ENCODE results near the gene CCDC86. TPM values are rescaled to one million over a fixed set of nuclear protein-coding genes. Genes with fewer than 3 reads are reported as not detected.

CCDC86 gene
- total RNA-seq, 4 donors from 2014 or later: 11.5 to 30.5 (median 17.3) TPM

- TF ChIP-seq, protein P1, sequence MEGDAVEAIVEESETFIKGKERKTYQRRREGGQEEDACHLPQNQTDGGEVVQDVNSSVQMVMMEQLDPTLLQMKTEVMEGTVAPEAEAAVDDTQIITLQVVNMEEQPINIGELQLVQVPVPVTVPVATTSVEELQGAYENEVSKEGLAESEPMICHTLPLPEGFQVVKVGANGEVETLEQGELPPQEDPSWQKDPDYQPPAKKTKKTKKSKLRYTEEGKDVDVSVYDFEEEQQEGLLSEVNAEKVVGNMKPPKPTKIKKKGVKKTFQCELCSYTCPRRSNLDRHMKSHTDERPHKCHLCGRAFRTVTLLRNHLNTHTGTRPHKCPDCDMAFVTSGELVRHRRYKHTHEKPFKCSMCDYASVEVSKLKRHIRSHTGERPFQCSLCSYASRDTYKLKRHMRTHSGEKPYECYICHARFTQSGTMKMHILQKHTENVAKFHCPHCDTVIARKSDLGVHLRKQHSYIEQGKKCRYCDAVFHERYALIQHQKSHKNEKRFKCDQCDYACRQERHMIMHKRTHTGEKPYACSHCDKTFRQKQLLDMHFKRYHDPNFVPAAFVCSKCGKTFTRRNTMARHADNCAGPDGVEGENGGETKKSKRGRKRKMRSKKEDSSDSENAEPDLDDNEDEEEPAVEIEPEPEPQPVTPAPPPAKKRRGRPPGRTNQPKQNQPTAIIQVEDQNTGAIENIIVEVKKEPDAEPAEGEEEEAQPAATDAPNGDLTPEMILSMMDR (IDR thresholded peaks at IDR 0.05; ENCODE audit: low read depth): no peak
Observed at GRCh38 chr11:60849641-60850520, 8.0 kb downstream of the CCDC86 start.

GRCh38 chr11:60851327-60852104 lies 9.6 kb downstream of the CCDC86 start:
- TF ChIP-seq, protein P1 (IDR thresholded peaks at IDR 0.05; ENCODE audit: low read depth): no peak

DNA sequence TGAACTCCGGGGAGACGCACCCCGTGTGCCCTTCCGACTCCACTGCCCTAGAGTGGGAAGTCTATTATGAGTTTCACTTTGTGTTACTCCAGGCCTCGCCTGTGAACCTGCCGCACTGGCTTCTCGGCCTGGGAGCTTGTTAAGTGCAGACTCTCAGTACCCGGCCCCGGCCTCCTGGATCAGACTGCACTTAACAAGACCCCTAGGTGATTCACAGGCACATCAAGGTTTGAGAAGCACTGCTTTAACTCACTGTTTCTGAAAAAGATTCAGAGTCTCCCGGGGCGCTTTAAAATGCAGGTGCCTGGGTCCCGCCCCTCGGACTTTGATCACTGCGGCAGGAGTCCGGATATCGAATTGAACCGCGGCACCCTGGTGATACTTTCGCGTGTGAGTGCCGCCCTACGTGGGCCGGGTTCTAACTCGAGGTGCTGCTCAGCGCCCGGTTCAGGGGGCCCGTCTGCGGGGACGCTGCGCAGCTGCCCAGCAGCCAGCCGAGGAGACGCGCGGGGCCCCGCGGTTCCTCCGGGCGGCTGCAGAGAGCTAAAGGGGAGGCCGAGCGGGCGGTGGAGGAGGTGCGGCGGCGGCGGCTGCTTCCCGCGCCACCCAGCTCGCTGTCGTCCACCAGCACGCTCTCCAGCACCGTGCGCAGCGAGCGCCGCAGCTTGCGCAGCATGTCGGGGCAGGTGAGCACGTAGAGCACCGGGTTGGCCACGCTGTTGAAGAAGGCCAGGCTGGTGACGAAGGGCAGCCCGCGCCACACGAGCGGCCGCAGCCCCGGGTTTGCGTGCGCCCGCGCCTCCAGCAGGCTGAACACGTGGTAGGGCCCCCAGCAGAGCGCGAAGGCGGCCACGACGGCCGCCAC lies 10.4 kb downstream of the CCDC86 start:
- TF ChIP-seq, protein P1 (IDR thresholded peaks at IDR 0.05; ENCODE audit: low read depth): no peak

- TF ChIP-seq, protein P1 (IDR thresholded peaks at IDR 0.05; ENCODE audit: low read depth): no peak
Observed at GRCh38 chr11:60852982-60853950, 11.4 kb downstream of the CCDC86 start.

DNA sequence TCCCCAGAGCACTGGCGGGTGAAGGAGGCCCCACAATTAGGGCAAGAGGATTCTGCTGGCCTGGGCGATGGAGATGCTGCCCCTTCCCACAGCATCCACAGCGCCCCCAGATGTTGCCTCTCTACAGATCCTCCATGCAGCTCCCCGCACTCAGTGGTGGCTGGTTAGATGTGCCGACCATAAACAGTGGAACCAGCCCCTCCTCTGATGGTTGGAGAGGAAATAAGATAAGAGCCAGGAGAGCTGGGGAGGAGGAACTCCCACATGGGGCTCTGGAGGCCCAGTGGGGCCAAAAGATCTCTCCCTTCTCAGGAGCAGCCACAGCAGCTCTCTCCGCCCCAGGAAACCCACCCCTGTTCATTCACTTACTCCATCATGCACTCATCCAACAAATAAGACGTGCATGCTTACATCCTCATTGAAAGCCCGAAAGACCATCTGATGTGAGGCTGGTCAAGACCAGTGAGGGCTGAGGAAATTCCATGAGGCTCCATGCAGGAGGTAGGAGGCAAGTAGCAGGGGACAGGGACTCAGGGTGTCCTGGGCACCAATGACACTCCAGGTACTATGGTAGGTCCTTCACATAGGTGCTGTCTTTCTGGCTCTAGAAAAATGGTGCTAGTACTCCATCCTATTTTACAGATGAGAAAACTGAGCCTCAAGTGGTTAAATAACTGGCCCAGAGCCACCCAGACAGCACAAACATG lies 12.4 kb downstream of the CCDC86 start:
- TF ChIP-seq, protein P1 (IDR thresholded peaks at IDR 0.05; ENCODE audit: low read depth): no peak

Measured in subcutaneous adipose tissue (tissue), 4 donors.